ENCODE measurements around the gene RFX7.
"Not testable (repeated sequence)": the region's sequence is repeated elsewhere in the genome, so short reads cannot be mapped to it uniquely, and the experiment has no call there.

RFX7 gene

GRCh38 chr15:56272454-56272853, 28.8 kb upstream of the RFX7 start:
- no peak for DNase-seq (ENCODE audit: extremely low read depth, low read depth)
- H3K4me3 ChIP-seq (replicated peaks; ENCODE audit: low read depth, low read length) = no peak overlapping the region

GRCh38 chr15:56266465-56266864, 22.8 kb upstream of the RFX7 start:
- not testable (repeated sequence) for DNase-seq (ENCODE audit: extremely low read depth, low read depth); H3K4me3 ChIP-seq (replicated peaks; ENCODE audit: low read depth, low read length)

More at GRCh38 chr15:56272454-56272853, 28.8 kb upstream of the RFX7 start:
- TF ChIP-seq CTCF (IDR thresholded peaks at IDR 0.05; ENCODE audit: low read depth, low read length, missing control alignments) = no peak

GRCh38 chr15:56261854-56262509, 18.3 kb upstream of the RFX7 start:
- DNase-seq (ENCODE audit: extremely low read depth, low read depth) = no peak
- no peak overlapping the region for H3K4me3 ChIP-seq (replicated peaks; ENCODE audit: low read depth, low read length)

GRCh38 chr15:56257306-56257705, 13.6 kb upstream of the RFX7 start:
- not testable (repeated sequence) for H3K4me3 ChIP-seq (replicated peaks; ENCODE audit: low read depth, low read length); DNase-seq (ENCODE audit: extremely low read depth, low read depth)

More at GRCh38 chr15:56261854-56262509, 18.3 kb upstream of the RFX7 start:
- TF ChIP-seq CTCF (IDR thresholded peaks at IDR 0.05; ENCODE audit: low read depth, low read length, missing control alignments) = no peak

- no peak overlapping the region for H3K4me3 ChIP-seq (replicated peaks; ENCODE audit: low read depth, low read length)
- no peak for TF ChIP-seq CTCF (IDR thresholded peaks at IDR 0.05; ENCODE audit: low read depth, low read length, missing control alignments)
- no peak for DNase-seq (ENCODE audit: extremely low read depth, low read depth)
These were observed 10.6 kb upstream of the RFX7 start for GRCh38 chr15:56254265-56254664.

GRCh38 chr15:56252386-56252785, 8.7 kb upstream of the RFX7 start:
- TF ChIP-seq CTCF (IDR thresholded peaks at IDR 0.05; ENCODE audit: low read depth, low read length, missing control alignments) = no peak
- no peak for DNase-seq (ENCODE audit: extremely low read depth, low read depth)
- H3K4me3 ChIP-seq (replicated peaks; ENCODE audit: low read depth, low read length) = no peak overlapping the region

GRCh38 chr15:56251315-56252095, 7.8 kb upstream of the RFX7 start:
- TF ChIP-seq CTCF (IDR thresholded peaks at IDR 0.05; ENCODE audit: low read depth, low read length, missing control alignments) = no peak
- no peak for DNase-seq (ENCODE audit: extremely low read depth, low read depth)
- no peak overlapping the region for H3K4me3 ChIP-seq (replicated peaks; ENCODE audit: low read depth, low read length)

Data from HFF-Myc (cell line).